ENCODE data around the gene CFAP70. TPM values are rescaled to one million over a fixed set of nuclear protein-coding genes. Genes with fewer than 3 reads are reported as not detected.

Gene CFAP70
- total RNA-seq, 4 donors from 2014 or later = 2.0 to 3.2 (median 3.0) TPM

DNA sequence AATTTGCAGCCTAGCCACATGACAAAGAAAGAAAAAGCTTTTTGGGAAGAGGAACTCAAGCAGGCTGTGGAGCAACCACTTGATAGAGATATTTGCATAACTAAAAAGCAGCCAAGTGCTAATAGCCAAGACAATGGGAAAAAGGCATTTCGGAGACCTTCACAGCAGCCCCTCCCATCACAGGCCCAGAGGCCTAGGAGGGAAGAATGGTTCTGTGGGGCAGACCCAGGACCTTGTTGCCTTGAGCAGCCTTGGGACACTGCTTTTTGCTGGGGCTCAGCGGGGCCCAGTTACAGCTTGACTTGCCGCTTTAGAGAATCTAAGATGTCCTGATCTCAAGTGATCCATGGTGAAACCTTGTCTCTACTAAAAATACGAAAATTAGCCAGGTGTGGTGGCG, 152.3 kb downstream of the CFAP70 start:
- ATAC-seq (ENCODE audit: low FRiP score) (no peak), DNase-seq (ENCODE audit: low spot score) (no peak)
- TF ChIP-seq, protein P1, sequence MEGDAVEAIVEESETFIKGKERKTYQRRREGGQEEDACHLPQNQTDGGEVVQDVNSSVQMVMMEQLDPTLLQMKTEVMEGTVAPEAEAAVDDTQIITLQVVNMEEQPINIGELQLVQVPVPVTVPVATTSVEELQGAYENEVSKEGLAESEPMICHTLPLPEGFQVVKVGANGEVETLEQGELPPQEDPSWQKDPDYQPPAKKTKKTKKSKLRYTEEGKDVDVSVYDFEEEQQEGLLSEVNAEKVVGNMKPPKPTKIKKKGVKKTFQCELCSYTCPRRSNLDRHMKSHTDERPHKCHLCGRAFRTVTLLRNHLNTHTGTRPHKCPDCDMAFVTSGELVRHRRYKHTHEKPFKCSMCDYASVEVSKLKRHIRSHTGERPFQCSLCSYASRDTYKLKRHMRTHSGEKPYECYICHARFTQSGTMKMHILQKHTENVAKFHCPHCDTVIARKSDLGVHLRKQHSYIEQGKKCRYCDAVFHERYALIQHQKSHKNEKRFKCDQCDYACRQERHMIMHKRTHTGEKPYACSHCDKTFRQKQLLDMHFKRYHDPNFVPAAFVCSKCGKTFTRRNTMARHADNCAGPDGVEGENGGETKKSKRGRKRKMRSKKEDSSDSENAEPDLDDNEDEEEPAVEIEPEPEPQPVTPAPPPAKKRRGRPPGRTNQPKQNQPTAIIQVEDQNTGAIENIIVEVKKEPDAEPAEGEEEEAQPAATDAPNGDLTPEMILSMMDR (IDR thresholded peaks at IDR 0.05) = no peak

DNA sequence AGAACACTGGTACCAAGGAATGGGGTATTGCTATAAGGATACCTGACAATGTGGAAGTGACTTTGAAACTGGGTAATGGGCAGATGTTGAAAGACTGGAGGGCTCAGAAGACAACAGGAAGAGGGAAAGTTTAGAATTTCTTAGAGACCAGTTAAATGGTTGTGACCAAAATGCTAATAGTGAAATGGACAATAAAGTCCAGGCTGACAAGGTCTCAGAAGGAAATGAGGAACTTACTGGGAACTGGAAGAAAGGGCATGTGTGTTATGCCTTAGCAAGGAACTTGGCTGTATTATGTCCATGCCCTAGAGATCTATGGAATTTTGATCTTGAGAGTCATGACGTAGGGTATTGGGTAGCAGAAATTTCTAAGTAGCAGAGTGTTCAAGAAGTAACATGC, 152.8 kb downstream of the CFAP70 start:
- ATAC-seq (ENCODE audit: low FRiP score) (no peak), DNase-seq (ENCODE audit: low spot score) (no peak)
- TF ChIP-seq, protein P1 (IDR thresholded peaks at IDR 0.05) = no peak

DNA sequence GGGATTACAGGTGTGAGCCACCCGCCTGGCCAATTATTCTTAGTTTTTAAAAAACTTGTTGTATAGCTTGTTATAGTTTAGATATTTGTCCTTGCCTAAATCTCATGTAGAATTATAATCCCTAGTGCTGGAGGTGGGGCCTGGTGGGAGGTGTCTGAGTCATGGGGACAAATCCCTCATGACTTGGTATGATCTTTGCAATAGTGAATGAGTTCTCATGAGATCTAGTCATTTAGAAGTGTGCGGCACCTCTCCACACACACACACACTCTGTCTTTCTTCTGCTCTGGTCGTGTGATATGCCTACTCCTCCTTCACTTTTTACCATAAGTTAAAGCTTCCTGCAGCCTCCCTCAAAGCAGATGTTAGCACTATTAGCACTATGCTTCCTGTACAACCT, 153.6 kb downstream of the CFAP70 start:
- TF ChIP-seq, protein P1 (IDR thresholded peaks at IDR 0.05) = no peak
- no peak for ATAC-seq (ENCODE audit: low FRiP score)
- DNase-seq (ENCODE audit: low spot score) = no peak

Small RNA genes within 50 kb of the gene (small RNA-seq; reads per million reads assigned to genes)
- gene RF00019 (not detected), gene RNU6-833P (not detected)

Other genes with a start within 250 kb of the CFAP70 start
- 1 to 10 TPM; 1.6 to 2.4 (median 2.2) TPM for gene NUDT13, start 248.4 kb downstream of the CFAP70 start, total RNA-seq
- 10 to 100 TPM; 24.9 to 43.4 (median 35.5) TPM for gene ECD, start 190.9 kb downstream of the CFAP70 start, total RNA-seq
- 10 to 100 TPM; 14.2 to 20.0 (median 16.6) TPM for gene FAM149B1, start 190.7 kb downstream of the CFAP70 start, total RNA-seq
- 10 to 100 TPM in 2 of 4 donors, 1 to 10 TPM in 2; 5.9 to 14.8 (median 11.6) TPM for gene DNAJC9, start 111.6 kb downstream of the CFAP70 start, total RNA-seq
- gene MRPS16, start 106.2 kb downstream of the CFAP70 start, total RNA-seq = 10 to 100 TPM; 35.8 to 47.9 (median 39.9) TPM
- gene ANXA7, start 55.2 kb upstream of the CFAP70 start, total RNA-seq = 100 to 1,000 TPM in 3 of 4 donors, 10 to 100 TPM in 1; 99.6 to 115 (median 112) TPM
- 1 to 10 TPM; 1.0 to 4.6 (median 2.0) TPM for gene MSS51, start 74.7 kb upstream of the CFAP70 start, total RNA-seq
- 10 to 100 TPM; 41.1 to 57.7 (median 46.2) TPM for gene PPP3CB, start 137.2 kb upstream of the CFAP70 start, total RNA-seq
- 10 to 100 TPM in 3 of 4 donors, 1 to 10 TPM in 1; 9.2 to 28.1 (median 20.2) TPM for gene USP54, start 232.5 kb upstream of the CFAP70 start, total RNA-seq

Measured in omental fat pad (tissue), 4 donors.